ENCODE measurements around the gene MIPEP. TPM values are rescaled to one million over a fixed set of nuclear protein-coding genes. Genes with fewer than 3 reads are reported as not detected.

MIPEP gene
- total RNA-seq, 1 donor from 2014 or later = 7.8 TPM

DNA sequence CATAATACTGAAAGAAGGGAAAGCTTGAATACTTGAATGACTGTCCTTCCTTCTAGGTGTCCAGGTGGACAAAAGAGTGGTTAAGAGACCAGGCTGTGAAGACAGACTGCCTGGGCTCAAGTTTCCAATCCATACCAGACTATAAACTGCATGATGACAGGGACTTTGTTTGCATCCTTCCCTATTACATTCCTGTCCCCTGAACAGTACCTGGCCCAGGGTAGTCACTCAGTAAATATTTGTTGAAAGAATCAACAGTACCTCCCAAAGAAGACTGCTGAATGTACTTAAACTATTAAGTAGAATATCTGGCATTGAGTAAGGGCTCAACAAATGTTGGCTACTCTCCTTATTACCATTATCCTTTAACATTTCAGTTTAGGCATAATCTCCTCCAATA, 29.7 kb downstream of the MIPEP start:
- DNase-seq (ENCODE audit: low spot score) = no peak
- H3K9me3 Mint-ChIP-seq = no peaks in the 10 kb centered on the region
- no peaks in the 10 kb centered on the region for H3K27me3 Mint-ChIP-seq (ENCODE audit: insufficient read depth)
- H3K36me3 Mint-ChIP-seq (ENCODE audit: low read depth) = no peaks in the 10 kb centered on the region
- no peak overlapping the region for H3K27ac Mint-ChIP-seq
- H3K4me3 Mint-ChIP-seq = no peak overlapping the region
- intact Hi-C loops (cut with micrococcal nuclease) = no loop called here
- no peaks in the 10 kb centered on the region for H3K4me1 Mint-ChIP-seq (ENCODE audit: low read depth)

DNA sequence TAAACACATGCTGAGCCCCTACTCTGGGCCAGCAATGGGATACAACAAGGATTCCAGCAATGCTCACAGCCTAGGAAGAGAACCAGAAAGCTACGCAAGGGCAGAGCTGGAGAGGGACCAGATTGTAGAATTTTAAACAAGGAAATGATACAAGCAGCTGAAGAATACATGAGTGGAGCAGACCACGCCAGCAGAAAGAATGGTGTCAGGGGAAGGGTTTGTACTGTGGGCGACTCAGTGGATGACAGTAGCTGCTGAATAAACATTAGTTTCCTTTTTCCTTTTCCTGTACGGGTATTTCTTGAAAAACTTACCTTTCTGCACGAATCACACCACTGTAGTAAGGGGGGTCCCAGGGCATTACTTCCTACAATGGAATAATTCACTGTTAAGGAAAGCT, 30.7 kb downstream of the MIPEP start:
- Mint-ChIP-seq H3K4me3 (no peak overlapping the region), H3K4me1 (ENCODE audit: low read depth) (no peaks in the 10 kb centered on the region), H3K27me3 (ENCODE audit: insufficient read depth) (no peaks in the 10 kb centered on the region), H3K27ac (no peak overlapping the region), H3K36me3 (ENCODE audit: low read depth) (no peaks in the 10 kb centered on the region), H3K9me3 (no peaks in the 10 kb centered on the region)
- DNase-seq (ENCODE audit: low spot score) = no peak
- intact Hi-C loops (cut with micrococcal nuclease) = no loop called here

DNA sequence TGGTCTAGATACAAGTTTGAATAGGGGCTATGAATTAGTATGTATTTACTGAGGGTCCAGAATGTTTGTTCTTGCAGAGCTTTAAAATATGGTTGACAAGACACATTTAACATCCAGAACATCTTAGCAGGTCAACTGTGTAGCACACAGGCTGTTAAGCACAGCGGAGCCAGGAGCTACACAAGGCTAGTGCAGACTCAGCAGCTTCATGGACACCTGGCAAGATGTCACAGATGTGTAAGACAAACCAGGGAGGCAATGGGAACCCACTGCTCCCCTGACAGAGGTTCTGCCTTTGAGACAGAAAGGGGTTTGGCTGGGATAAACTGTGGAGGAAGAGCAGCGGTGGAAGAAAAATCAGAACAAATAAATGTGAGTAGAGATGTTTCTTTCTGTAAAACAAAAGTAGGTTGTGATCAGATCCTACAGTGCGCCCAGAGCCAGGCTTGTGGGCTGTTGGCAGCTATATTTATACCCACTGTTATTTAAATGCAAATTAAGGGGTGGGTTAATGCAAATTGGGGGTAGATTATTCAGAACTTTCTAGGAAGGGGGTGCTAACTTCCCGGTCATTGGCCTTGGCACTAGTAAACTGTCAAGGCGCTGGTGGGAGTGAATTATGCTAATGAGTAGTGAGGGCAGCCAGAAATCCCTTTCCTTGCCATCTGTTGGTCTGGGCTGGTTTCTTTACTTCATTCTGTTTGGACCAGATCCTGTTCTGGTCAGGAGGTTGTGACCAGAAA, 33.0 kb downstream of the MIPEP start:
- Mint-ChIP-seq H3K27me3 (ENCODE audit: insufficient read depth) (no peaks in the 10 kb centered on the region), H3K36me3 (ENCODE audit: low read depth) (no peaks in the 10 kb centered on the region), H3K27ac (no peak overlapping the region), H3K4me1 (ENCODE audit: low read depth) (no peaks in the 10 kb centered on the region), H3K9me3 (no peaks in the 10 kb centered on the region), H3K4me3 (no peak overlapping the region)
- intact Hi-C loops (cut with micrococcal nuclease) = no loop called here
- DNase-seq (ENCODE audit: low spot score) = no peak

DNA sequence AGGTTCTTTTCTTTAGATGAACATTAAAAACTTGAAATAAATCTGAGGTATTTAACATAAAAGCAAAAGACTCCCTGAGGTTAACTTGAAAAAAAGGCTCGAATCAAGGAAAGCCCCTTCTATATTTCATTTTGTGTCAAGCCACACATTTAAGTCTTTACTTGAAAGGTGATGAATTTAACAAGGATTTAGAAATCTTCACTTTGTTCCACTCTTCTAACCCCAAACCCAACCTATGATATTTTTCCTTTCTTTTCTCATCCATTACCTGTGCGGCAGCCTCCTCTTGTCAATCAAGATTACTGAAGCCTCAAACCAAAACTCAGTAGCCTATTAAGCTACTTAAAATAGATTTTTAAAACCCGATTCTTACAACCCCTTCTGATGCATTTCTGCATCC, 33.8 kb downstream of the MIPEP start:
- DNase-seq (ENCODE audit: low spot score) = no peak
- intact Hi-C loops (cut with micrococcal nuclease) = no loop called here
- Mint-ChIP-seq H3K27ac (no peak overlapping the region), H3K4me1 (ENCODE audit: low read depth) (no peaks in the 10 kb centered on the region), H3K4me3 (no peak overlapping the region), H3K27me3 (ENCODE audit: insufficient read depth) (no peaks in the 10 kb centered on the region), H3K9me3 (no peaks in the 10 kb centered on the region), H3K36me3 (ENCODE audit: low read depth) (no peaks in the 10 kb centered on the region)

DNA sequence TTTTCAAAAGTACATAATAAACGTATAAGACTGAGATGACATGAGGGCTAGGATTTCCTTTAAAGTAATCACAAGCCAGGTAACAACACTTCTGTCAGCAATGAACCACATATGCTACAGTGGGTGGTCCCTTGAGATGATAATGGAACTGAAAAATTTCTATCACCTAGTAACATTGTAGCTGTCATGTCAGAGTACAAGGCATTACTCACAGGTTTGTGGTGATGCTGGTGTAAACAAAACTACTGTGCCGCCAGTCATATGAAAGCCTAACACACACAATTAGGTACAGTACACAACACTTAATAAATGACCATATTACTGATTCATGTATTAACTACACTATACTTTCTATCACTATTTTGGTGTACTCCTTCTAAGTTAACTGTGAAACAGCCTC, 36.8 kb downstream of the MIPEP start:
- intact Hi-C loops (cut with micrococcal nuclease) = no loop called here
- no peaks in the 10 kb centered on the region for H3K9me3 Mint-ChIP-seq
- no peak for DNase-seq (ENCODE audit: low spot score)
- H3K4me1 Mint-ChIP-seq (ENCODE audit: low read depth) = no peaks in the 10 kb centered on the region
- H3K27ac Mint-ChIP-seq = no peak overlapping the region
- no peaks in the 10 kb centered on the region for H3K36me3 Mint-ChIP-seq (ENCODE audit: low read depth)
- no peaks in the 10 kb centered on the region for H3K27me3 Mint-ChIP-seq (ENCODE audit: insufficient read depth)
- H3K4me3 Mint-ChIP-seq = no peak overlapping the region

DNA sequence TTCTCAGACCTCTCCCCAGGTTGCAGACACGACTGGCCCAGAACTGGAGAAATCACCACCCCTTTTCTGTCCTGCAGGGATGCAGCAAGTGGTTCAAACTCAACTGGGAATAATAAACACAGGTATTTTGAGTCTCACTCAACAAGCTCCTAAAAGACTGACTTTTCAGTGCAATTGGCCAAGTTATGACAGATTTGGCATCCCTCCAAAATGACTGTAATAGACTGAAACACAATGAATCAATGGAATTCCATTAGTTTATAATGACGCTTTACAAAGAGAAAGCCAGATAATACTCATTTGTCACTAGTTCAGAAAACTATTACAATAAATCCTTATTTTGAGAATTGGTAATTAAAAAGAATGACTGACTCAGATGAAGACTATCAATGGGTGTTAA, 38.1 kb downstream of the MIPEP start:
- H3K4me3 Mint-ChIP-seq = no peak overlapping the region
- no peaks in the 10 kb centered on the region for H3K36me3 Mint-ChIP-seq (ENCODE audit: low read depth)
- no peak for DNase-seq (ENCODE audit: low spot score)
- no peaks in the 10 kb centered on the region for H3K9me3 Mint-ChIP-seq
- H3K27me3 Mint-ChIP-seq (ENCODE audit: insufficient read depth) = no peaks in the 10 kb centered on the region
- H3K27ac Mint-ChIP-seq = no peak overlapping the region
- H3K4me1 Mint-ChIP-seq (ENCODE audit: low read depth) = no peaks in the 10 kb centered on the region
- intact Hi-C loops (cut with micrococcal nuclease) = no loop called here

DNA sequence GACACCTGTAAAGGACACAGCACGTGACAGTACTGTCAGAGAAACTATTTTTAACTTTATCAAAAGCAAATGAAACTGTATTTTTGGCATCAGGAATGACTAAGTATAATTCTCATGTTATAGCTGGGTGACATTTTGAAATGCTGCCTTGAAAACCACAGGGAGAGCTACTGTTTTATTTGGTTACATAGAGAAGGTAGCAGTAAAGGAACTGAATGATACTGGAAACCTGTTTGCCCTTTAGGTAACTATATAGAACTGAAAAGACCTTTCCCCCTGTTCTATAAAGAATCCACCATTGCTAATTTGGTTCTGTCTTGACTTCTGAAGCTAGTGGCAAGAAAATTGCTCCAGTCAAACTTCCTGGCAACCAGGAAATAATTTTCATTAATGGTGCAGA, 39.1 kb downstream of the MIPEP start:
- DNase-seq (ENCODE audit: low spot score) = no peak
- H3K36me3 Mint-ChIP-seq (ENCODE audit: low read depth) = no peaks in the 10 kb centered on the region
- H3K4me1 Mint-ChIP-seq (ENCODE audit: low read depth) = no peaks in the 10 kb centered on the region
- H3K27me3 Mint-ChIP-seq (ENCODE audit: insufficient read depth) = no peaks in the 10 kb centered on the region
- H3K27ac Mint-ChIP-seq = no peak overlapping the region
- intact Hi-C loops (cut with micrococcal nuclease) = no loop called here
- no peak overlapping the region for H3K4me3 Mint-ChIP-seq
- no peaks in the 10 kb centered on the region for H3K9me3 Mint-ChIP-seq

DNA sequence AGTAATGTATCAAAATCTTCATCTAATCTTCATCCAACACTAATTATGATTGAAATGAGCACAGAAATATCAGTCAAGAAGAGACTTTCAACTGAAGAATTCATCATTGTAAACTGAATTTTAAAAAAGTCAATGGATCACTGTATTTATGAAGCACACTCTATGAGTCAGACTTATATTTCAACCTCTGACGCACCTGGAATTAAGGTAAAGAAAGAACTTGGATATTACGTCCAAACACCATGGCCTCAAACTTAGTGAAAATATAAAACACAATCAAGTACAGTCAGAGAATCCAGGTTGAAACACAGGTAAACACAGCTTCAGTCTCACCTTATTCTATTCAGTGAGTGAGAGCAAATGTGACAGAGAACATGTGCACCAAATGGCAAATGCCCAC, 39.5 kb downstream of the MIPEP start:
- H3K4me1 Mint-ChIP-seq (ENCODE audit: low read depth) = no peaks in the 10 kb centered on the region
- H3K4me3 Mint-ChIP-seq = no peak overlapping the region
- H3K36me3 Mint-ChIP-seq (ENCODE audit: low read depth) = no peaks in the 10 kb centered on the region
- DNase-seq (ENCODE audit: low spot score) = no peak
- H3K27ac Mint-ChIP-seq = no peak overlapping the region
- H3K27me3 Mint-ChIP-seq (ENCODE audit: insufficient read depth) = no peaks in the 10 kb centered on the region
- H3K9me3 Mint-ChIP-seq = no peaks in the 10 kb centered on the region
- intact Hi-C loops (cut with micrococcal nuclease) = no loop called here

DNA sequence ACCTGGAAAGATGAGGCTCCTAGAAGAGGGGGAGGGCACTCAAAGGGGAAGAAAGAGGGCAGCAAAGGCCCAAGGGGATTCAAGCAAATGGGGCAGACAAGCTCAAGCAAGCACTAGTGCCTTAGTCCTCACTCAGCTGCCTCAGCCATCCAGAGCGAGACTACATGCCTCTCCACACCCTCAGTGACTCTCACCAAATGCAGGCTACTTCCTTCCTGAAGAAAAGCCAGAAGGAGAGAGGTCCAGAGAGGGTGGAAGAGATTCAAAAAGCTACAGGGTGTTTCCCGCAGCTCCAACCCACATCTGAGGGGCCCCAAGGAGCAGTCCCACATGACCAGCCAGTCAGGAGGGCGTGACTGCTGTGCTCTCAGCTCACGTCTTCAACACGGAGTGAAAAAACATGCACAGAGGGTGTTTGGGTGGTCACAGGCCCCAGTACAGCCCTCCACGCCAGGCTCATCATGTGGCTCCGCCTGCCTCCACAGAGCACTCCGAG, 40.5 kb downstream of the MIPEP start:
- Mint-ChIP-seq H3K27ac (no peak overlapping the region), H3K27me3 (ENCODE audit: insufficient read depth) (no peaks in the 10 kb centered on the region), H3K9me3 (no peaks in the 10 kb centered on the region), H3K4me1 (ENCODE audit: low read depth) (peaks cover 7% of the 10 kb centered on the region), H3K4me3 (no peak overlapping the region), H3K36me3 (ENCODE audit: low read depth) (no peaks in the 10 kb centered on the region)
- intact Hi-C loops (cut with micrococcal nuclease) = no loop called here
- DNase-seq (ENCODE audit: low spot score) = no peak

DNA sequence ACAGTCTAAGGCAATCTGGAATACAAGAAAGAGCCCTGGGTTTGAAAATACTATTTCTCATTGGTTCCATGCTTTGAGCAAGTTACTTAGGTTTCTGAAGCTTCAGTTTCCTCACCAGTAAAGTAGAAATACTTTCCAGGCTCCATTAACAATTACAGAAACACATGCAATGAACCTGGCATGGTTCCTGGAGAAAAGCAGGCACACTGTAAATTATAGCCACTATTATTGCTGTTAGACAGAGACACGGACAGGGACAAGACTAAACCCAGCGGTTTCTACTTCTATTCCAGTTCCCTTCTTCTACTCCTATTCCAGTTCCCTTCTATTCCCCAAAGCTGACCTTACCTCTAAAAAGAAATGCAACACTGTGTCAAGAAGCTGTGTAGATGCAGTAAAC, 41.2 kb downstream of the MIPEP start:
- no peak overlapping the region for H3K27ac Mint-ChIP-seq
- intact Hi-C loops (cut with micrococcal nuclease) = no loop called here
- no peaks in the 10 kb centered on the region for H3K27me3 Mint-ChIP-seq (ENCODE audit: insufficient read depth)
- no peaks in the 10 kb centered on the region for H3K9me3 Mint-ChIP-seq
- DNase-seq (ENCODE audit: low spot score) = no peak
- H3K36me3 Mint-ChIP-seq (ENCODE audit: low read depth) = no peaks in the 10 kb centered on the region
- H3K4me1 Mint-ChIP-seq (ENCODE audit: low read depth) = peaks cover 8% of the 10 kb centered on the region
- H3K4me3 Mint-ChIP-seq = no peak overlapping the region

DNA sequence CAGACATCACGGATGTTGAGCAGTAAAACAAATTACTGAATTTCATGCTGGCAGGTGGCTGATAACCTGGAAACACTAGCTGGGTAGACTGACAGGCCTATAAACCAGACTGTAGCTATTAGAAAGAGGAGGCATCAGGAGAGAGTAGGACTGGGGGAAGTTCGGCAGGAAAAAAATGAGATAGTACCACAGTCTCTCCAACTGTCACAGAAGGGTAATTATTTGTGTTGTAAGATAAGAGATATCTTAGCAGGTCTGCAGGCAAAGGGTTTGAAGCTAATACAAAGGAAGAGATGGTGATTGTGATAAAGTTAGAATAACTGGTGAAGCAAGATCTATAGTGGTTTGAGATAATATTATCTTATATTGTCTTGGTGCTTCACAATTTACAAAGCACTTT, 41.7 kb downstream of the MIPEP start:
- Mint-ChIP-seq H3K27ac (no peak overlapping the region), H3K36me3 (ENCODE audit: low read depth) (no peaks in the 10 kb centered on the region), H3K27me3 (ENCODE audit: insufficient read depth) (no peaks in the 10 kb centered on the region), H3K4me3 (no peak overlapping the region), H3K9me3 (no peaks in the 10 kb centered on the region), H3K4me1 (ENCODE audit: low read depth) (peaks cover 8% of the 10 kb centered on the region)
- intact Hi-C loops (cut with micrococcal nuclease) = no loop called here
- no peak for DNase-seq (ENCODE audit: low spot score)

DNA sequence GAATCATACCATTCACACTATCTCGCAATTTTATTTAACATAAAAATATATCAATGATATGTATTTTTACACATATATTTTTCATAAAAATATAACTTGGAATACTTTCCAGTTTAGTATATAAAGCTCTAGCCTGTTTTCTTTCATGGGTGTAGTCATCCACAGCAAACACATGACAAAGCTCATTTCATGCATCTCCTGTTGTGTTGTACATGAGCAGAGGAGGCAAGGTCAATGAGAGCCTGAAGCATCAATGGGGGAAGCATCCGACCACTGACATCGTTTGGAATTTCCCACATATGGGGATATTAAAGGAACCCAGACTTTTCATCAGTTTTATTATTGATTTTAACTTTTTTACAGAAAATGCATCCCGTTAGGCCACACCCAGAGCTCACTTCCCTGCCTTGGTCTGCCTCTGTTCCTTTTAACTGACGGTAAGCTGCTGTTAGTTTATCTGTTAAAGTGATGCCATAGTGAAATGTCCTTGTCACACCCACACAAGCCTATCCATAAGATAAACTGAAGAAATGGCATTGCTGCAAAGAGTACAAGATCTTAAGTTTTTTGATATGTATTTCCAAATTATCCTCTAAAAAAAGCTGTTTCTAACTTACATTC, 44.0 kb downstream of the MIPEP start:
- Mint-ChIP-seq H3K4me1 (ENCODE audit: low read depth) (peaks cover 8% of the 10 kb centered on the region), H3K9me3 (no peaks in the 10 kb centered on the region), H3K27ac (no peak overlapping the region), H3K27me3 (ENCODE audit: insufficient read depth) (no peaks in the 10 kb centered on the region), H3K36me3 (ENCODE audit: low read depth) (no peaks in the 10 kb centered on the region), H3K4me3 (no peak overlapping the region)
- DNase-seq (ENCODE audit: low spot score) = no peak
- intact Hi-C loops (cut with micrococcal nuclease) = no loop called here

DNA sequence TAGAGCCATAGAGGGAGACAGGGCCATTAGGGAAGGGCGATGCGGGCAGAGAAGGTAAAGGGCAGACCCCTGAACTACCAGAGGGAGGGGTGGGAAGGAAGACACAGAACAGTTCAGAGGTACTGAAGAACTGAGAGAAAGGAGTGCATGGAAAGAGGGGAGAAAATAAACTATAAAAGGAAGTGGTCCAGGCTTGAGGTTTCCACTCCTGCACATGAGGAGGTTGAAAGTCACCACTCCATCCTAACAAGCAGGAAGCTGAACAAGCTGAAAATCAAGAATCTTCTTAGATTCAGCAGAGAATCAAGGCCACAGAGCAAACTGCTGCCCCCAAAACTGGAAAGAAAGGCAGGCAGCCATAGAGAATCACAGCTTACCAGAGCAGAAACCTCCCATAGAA, 45.1 kb downstream of the MIPEP start:
- H3K36me3 Mint-ChIP-seq (ENCODE audit: low read depth) = no peaks in the 10 kb centered on the region
- intact Hi-C loops (cut with micrococcal nuclease) = no loop called here
- peaks cover 8% of the 10 kb centered on the region for H3K4me1 Mint-ChIP-seq (ENCODE audit: low read depth)
- H3K27ac Mint-ChIP-seq = no peak overlapping the region
- H3K4me3 Mint-ChIP-seq = no peak overlapping the region
- no peaks in the 10 kb centered on the region for H3K9me3 Mint-ChIP-seq
- no peaks in the 10 kb centered on the region for H3K27me3 Mint-ChIP-seq (ENCODE audit: insufficient read depth)
- no peak for DNase-seq (ENCODE audit: low spot score)

DNA sequence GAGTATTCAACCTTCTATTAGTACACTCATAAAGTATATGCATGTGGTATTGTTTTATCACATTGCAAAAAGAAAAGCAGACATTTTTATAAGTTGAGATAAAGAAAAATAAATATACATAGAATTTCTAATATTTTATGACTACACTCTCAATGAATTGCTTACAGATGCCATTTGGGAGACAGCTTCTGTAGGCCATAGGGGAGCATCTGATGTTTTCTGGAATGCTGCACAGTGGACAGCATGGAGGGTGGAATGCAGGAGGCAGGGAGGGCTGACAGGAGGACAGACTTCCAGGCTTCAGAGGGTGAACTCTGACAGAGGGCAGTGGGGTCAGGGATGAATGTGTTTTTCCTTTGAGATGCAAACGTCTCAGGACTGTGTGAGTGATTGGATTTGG, 45.8 kb downstream of the MIPEP start:
- Mint-ChIP-seq H3K4me3 (no peak overlapping the region), H3K27me3 (ENCODE audit: insufficient read depth) (no peaks in the 10 kb centered on the region), H3K36me3 (ENCODE audit: low read depth) (no peaks in the 10 kb centered on the region), H3K27ac (no peak overlapping the region), H3K4me1 (ENCODE audit: low read depth) (peaks cover 8% of the 10 kb centered on the region), H3K9me3 (no peaks in the 10 kb centered on the region)
- intact Hi-C loops (cut with micrococcal nuclease) = no loop called here
- no peak for DNase-seq (ENCODE audit: low spot score)
